Osteocyte (in vitro differentiated cells): ENCODE data around the gene MTF2. TPM values are rescaled to one million over a fixed set of nuclear protein-coding genes. Genes with fewer than 3 reads are reported as not detected.

Source experiments
- DNase-seq: peaks from one replicate; pipeline ENCODE4 v3.0.0; 2021; ENCODE audit warnings: mixed read lengths; ENCODE audit not compliant: unreplicated experiment; ENCODE audit errors: extremely low spot score
- H3K27ac Mint-ChIP-seq: one replicate; pipeline ENCODE4 v1.8.0; 2021; ENCODE audit warnings: mild to moderate bottlenecking, mixed read lengths; ENCODE audit not compliant: unreplicated experiment
- H3K27me3 Mint-ChIP-seq: one replicate; pipeline ENCODE4 v1.8.0; 2021; ENCODE audit warnings: mixed read lengths; ENCODE audit not compliant: unreplicated experiment
- H3K36me3 Mint-ChIP-seq: one replicate; pipeline ENCODE4 v1.8.0; 2021; ENCODE audit warnings: mixed read lengths; ENCODE audit not compliant: unreplicated experiment
- H3K4me1 Mint-ChIP-seq: one replicate; pipeline ENCODE4 v1.8.0; 2021; ENCODE audit warnings: mixed read lengths; ENCODE audit not compliant: unreplicated experiment
- H3K4me3 Mint-ChIP-seq: one replicate; pipeline ENCODE4 v1.8.0; 2021; ENCODE audit warnings: mild to moderate bottlenecking, moderate library complexity, mixed read lengths; ENCODE audit not compliant: unreplicated experiment
- H3K9me3 Mint-ChIP-seq: one replicate; pipeline ENCODE4 v1.8.0; 2021; ENCODE audit warnings: mixed read lengths; ENCODE audit not compliant: unreplicated experiment
- CTCF ChIP-seq: fragments of 200-600 bp; sonication (generic); IDR thresholded peaks from 2 replicates; pipeline ENCODE4 v1.5.0; 2021; ENCODE audit warnings: antibody characterized with exemption, mild to moderate bottlenecking, moderate library complexity
- total RNA-seq: library from RNA; stranded (reverse); gene quantifications from 2 replicates; pipeline ENCODE4 v1.2.1, GENCODE V29; 2021

Gene MTF2
- total RNA-seq, 1 donor from 2014 or later = 24.9 TPM

- Mint-ChIP-seq H3K36me3 (peaks cover 30% of the 10 kb centered on the region), H3K27ac (no peak overlapping the region), H3K4me1 (peaks cover 15% of the 10 kb centered on the region), H3K9me3 (peaks cover 13% of the 10 kb centered on the region), H3K4me3 (no peak overlapping the region), H3K27me3 (no peaks in the 10 kb centered on the region)
- DNase-seq = no peak
- no peak for TF ChIP-seq CTCF
Observed at GRCh38 chr1:93108335-93108734, 29.3 kb downstream of the MTF2 start.

- Mint-ChIP-seq H3K4me1 (peaks cover 15% of the 10 kb centered on the region), H3K36me3 (peaks cover 31% of the 10 kb centered on the region), H3K27ac (no peak overlapping the region), H3K27me3 (no peaks in the 10 kb centered on the region), H3K9me3 (peaks cover 13% of the 10 kb centered on the region), H3K4me3 (no peak overlapping the region)
- DNase-seq = no peak
- TF ChIP-seq CTCF = no peak
Observed at GRCh38 chr1:93109578-93109977, 30.5 kb downstream of the MTF2 start.

GRCh38 chr1:93111065-93111464 is 32.0 kb downstream of the MTF2 start:
- peaks cover 32% of the 10 kb centered on the region for H3K36me3 Mint-ChIP-seq
- H3K4me1 Mint-ChIP-seq = peaks cover 15% of the 10 kb centered on the region
- DNase-seq = no peak
- H3K4me3 Mint-ChIP-seq = no peak overlapping the region
- peak overlapping the region; percentile 50 for H3K27ac Mint-ChIP-seq
- no peaks in the 10 kb centered on the region for H3K27me3 Mint-ChIP-seq
- peaks cover 13% of the 10 kb centered on the region for H3K9me3 Mint-ChIP-seq
- TF ChIP-seq CTCF = no peak

- DNase-seq = no peak
- peaks cover 36% of the 10 kb centered on the region for H3K36me3 Mint-ChIP-seq
- no peak overlapping the region for H3K4me3 Mint-ChIP-seq
- TF ChIP-seq CTCF = no peak
- peaks cover 13% of the 10 kb centered on the region for H3K9me3 Mint-ChIP-seq
- H3K4me1 Mint-ChIP-seq = peaks cover 15% of the 10 kb centered on the region
- H3K27ac Mint-ChIP-seq = peak overlapping the region; percentile 69
- H3K27me3 Mint-ChIP-seq = no peaks in the 10 kb centered on the region
Observed at GRCh38 chr1:93111561-93111960, 32.5 kb downstream of the MTF2 start.

GRCh38 chr1:93113127-93113526 is 34.0 kb downstream of the MTF2 start:
- H3K27me3 Mint-ChIP-seq = no peaks in the 10 kb centered on the region
- TF ChIP-seq CTCF = no peak
- peaks cover 7% of the 10 kb centered on the region for H3K9me3 Mint-ChIP-seq
- H3K4me3 Mint-ChIP-seq = no peak overlapping the region
- peaks cover 30% of the 10 kb centered on the region for H3K36me3 Mint-ChIP-seq
- H3K4me1 Mint-ChIP-seq = peaks cover 15% of the 10 kb centered on the region
- DNase-seq = no peak
- H3K27ac Mint-ChIP-seq = peak overlapping the region; percentile 58
